Neutrophil (primary cell): ENCODE results near the gene CLDN20.

Experiments
- H3K27ac ChIP-seq: fragments of 200-600 bp; sonication (generic); 2 replicates; pipeline ENCODE4 v1.5.1; 2016; ENCODE audit warnings: mild to moderate bottlenecking, moderate library complexity
- H3K27me3 ChIP-seq: fragments of 200-600 bp; sonication (generic); 2 replicates; pipeline ENCODE4 v1.6.0; 2016; ENCODE audit warnings: mild to moderate bottlenecking
- H3K36me3 ChIP-seq: fragments of 200-600 bp; sonication (generic); 2 replicates; pipeline ENCODE4 v1.5.1; 2017
- H3K4me1 ChIP-seq, 2 experiments: fragments of 200-600 bp in 1 of 2; sonication (generic) in 1 of 2; 1 replicate in 1 of 2; 2 replicates in 1 of 2; pipeline versions ENCODE4 v1.5.1 to v1.6.1; 2013 to 2016; ENCODE audit warnings: low read depth in 1 of 2, low read length in 1 of 2, mild to moderate bottlenecking in 1 of 2, moderate library complexity in 1 of 2; ENCODE audit not compliant: control insufficient read depth in 1 of 2, insufficient read depth in 1 of 2
- H3K4me3 ChIP-seq, 2 experiments: fragments of 200-600 bp in 1 of 2; sonication (generic) in 1 of 2; 1 replicate in 1 of 2; 2 replicates in 1 of 2; pipeline ENCODE4 v1.5.1; 2013 to 2016; ENCODE audit warnings: low read depth in 1 of 2, low read length in 1 of 2, mild to moderate bottlenecking in 1 of 2, moderate library complexity in 1 of 2
- H3K9me3 ChIP-seq: fragments of 200-600 bp; sonication (generic); 2 replicates; pipeline ENCODE4 v1.5.1; 2016
- CTCF ChIP-seq: fragments of 200-600 bp; sonication (generic); IDR thresholded peaks from 2 replicates; pipeline ENCODE4 v1.5.1; 2016; ENCODE audit warnings: antibody characterized with exemption

CLDN20 gene

GRCh38 chr6:155252581-155252980 is 11.2 kb upstream of the CLDN20 start:
- Histone ChIP-seq H3K27me3 (no peaks in the 10 kb centered on the region), H3K36me3 (peaks cover 18% of the 10 kb centered on the region), H3K9me3 (no peaks in the 10 kb centered on the region), H3K4me3 (no peak overlapping the region), H3K4me1 (no peaks in the 10 kb centered on the region), H3K27ac (no peak overlapping the region)
- no peak for TF ChIP-seq CTCF

GRCh38 chr6:155253337-155253736 is 10.5 kb upstream of the CLDN20 start:
- no peak overlapping the region for H3K27ac ChIP-seq
- no peak for TF ChIP-seq CTCF
- peaks cover 26% of the 10 kb centered on the region for H3K36me3 ChIP-seq
- H3K4me1 ChIP-seq = no peaks in the 10 kb centered on the region
- no peaks in the 10 kb centered on the region for H3K27me3 ChIP-seq
- H3K4me3 ChIP-seq = no peak overlapping the region
- H3K9me3 ChIP-seq = no peaks in the 10 kb centered on the region

GRCh38 chr6:155254139-155254538 is 9.7 kb upstream of the CLDN20 start:
- no peak for TF ChIP-seq CTCF
- Histone ChIP-seq H3K4me3 (no peak overlapping the region), H3K27ac (no peak overlapping the region), H3K27me3 (no peaks in the 10 kb centered on the region), H3K9me3 (no peaks in the 10 kb centered on the region), H3K4me1 (no peaks in the 10 kb centered on the region), H3K36me3 (peaks cover 32% of the 10 kb centered on the region)

GRCh38 chr6:155256122-155256795 is 7.6 kb upstream of the CLDN20 start:
- Histone ChIP-seq H3K9me3 (no peaks in the 10 kb centered on the region), H3K4me3 (no peak overlapping the region), H3K27ac (no peak overlapping the region), H3K36me3 (peaks cover 37% of the 10 kb centered on the region), H3K27me3 (no peaks in the 10 kb centered on the region), H3K4me1 (no peaks in the 10 kb centered on the region)
- no peak for TF ChIP-seq CTCF

GRCh38 chr6:155257796-155258195 is 6.0 kb upstream of the CLDN20 start:
- no peak overlapping the region for H3K4me3 ChIP-seq
- TF ChIP-seq CTCF = no peak
- H3K4me1 ChIP-seq = no peaks in the 10 kb centered on the region
- no peaks in the 10 kb centered on the region for H3K9me3 ChIP-seq
- peaks cover 37% of the 10 kb centered on the region for H3K36me3 ChIP-seq
- H3K27me3 ChIP-seq = no peaks in the 10 kb centered on the region
- no peak overlapping the region for H3K27ac ChIP-seq
